Stimulated activated naive CD8-positive, alpha-beta T cell treated with anti-CD3 and anti-CD28 coated beads, Interleukin-15, Interleukin-2, amounts not matched to agents 100 ng/mL and 50 ng/mL, for 24 hours (primary cell): ENCODE measurements around the gene NDUFS8.

Experiments
- H3K27ac Mint-ChIP-seq: one replicate; pipeline ENCODE4 v1.8.0; 2021; ENCODE audit warnings: mild to moderate bottlenecking, mixed read lengths
- H3K27me3 Mint-ChIP-seq: one replicate; pipeline ENCODE4 v1.8.0; 2021; ENCODE audit warnings: mixed read lengths
- H3K36me3 Mint-ChIP-seq: one replicate; pipeline ENCODE4 v1.8.0; 2021; ENCODE audit warnings: low read depth, mixed read lengths
- H3K4me1 Mint-ChIP-seq: one replicate; pipeline ENCODE4 v1.8.0; 2021; ENCODE audit warnings: low read depth, mixed read lengths
- H3K4me3 Mint-ChIP-seq: one replicate; pipeline ENCODE4 v1.8.0; 2021; ENCODE audit warnings: mild to moderate bottlenecking, mixed read lengths
- H3K9me3 Mint-ChIP-seq: one replicate; pipeline ENCODE4 v1.8.0; 2021; ENCODE audit warnings: mixed read lengths

The NDUFS8 gene

DNA sequence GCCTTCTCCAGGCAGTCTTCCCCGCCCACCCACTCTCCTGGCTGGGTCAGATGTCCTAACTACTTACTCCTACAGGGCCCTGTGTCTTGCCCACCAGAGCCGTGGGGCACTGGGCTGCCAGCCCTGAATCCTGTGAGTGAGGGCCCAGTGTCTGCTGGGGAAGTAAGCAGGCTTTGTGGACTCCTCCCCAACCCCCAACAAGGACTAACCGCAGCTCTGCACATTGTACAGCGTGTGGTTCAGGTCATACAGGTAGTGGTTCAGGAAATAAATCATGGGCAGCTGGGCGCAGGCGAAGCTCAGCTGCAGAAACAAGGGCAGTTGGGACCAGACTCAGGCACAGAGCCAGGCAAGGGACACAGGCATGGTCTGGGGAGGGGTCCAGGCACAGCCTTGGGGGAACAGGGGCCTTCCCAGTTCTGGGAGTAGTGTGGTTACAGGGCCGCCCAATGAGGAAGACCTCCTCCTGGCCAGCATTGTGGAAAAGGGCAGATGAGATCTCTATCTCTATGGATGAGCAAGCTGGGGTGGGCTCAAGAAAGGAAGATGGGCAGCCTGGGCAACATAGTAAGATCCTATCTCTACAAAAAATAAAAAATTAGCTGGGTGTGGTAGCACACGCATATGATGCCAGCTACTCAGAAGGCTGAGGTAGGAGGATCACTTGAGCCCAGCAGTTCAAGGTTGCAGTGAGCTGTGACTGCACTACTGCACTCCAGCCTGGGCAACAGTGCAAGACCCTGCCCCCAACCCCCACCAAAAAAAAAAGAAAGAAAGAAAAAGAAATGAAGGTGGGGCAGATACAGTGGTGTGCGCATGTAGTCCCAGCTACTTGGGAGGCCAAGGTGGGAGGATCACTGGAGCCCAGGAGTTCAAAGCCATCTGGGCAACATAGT, 32.1 kb upstream of the NDUFS8 start:
- H3K36me3 Mint-ChIP-seq = peaks cover 8% of the 10 kb centered on the region
- peak overlapping the region; percentile 47 for H3K27ac Mint-ChIP-seq
- H3K4me3 Mint-ChIP-seq = no peak overlapping the region
- H3K4me1 Mint-ChIP-seq = peaks cover 36% of the 10 kb centered on the region
- H3K27me3 Mint-ChIP-seq = no peaks in the 10 kb centered on the region
- H3K9me3 Mint-ChIP-seq = no peaks in the 10 kb centered on the region

DNA sequence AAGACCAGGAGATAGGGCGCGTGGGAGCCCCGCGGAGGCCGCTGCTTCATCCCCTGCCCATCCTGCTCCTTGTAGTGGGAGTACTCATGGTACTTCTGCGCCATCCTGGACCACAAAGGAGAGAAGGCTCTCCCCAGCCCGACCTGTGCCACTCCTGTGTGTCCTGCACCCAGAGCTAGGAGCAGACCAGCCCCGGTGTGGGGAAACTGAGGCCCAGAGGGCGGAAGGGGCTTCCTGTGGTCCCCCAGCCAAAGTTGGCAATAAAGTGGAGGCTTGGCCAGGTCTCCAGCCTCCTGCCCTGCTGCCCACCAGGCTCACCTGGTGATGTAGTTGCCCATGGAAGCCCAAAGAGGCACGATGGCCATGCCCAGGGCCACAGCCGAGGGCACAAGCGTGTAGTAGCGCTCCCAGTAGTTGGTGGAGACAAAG, 31.3 kb upstream of the NDUFS8 start:
- Mint-ChIP-seq H3K27me3 (no peaks in the 10 kb centered on the region), H3K36me3 (peaks cover 8% of the 10 kb centered on the region), H3K27ac (no peak overlapping the region), H3K9me3 (no peaks in the 10 kb centered on the region), H3K4me1 (peaks cover 34% of the 10 kb centered on the region), H3K4me3 (no peak overlapping the region)

DNA sequence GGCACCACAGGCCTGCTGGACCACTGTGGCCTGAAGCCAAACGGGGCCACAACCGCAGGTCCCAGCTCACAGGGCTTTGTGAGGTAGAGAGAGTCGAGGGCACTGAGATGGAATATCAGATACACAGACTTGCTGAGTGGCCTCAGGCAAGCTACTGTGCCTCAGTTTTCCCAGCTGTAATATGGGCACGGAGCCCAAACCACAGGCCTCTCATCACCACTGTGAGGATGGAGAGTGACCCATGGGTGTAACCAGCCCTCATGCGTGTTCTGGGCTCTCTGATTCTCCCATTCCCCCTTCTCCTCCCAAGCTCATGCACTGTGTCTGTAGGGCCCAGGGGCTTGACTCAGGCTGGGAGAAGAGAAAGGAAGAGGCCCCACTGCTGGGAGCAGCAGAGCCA, 30.8 kb upstream of the NDUFS8 start:
- no peak overlapping the region for H3K27ac Mint-ChIP-seq
- H3K27me3 Mint-ChIP-seq = no peaks in the 10 kb centered on the region
- peaks cover 37% of the 10 kb centered on the region for H3K4me1 Mint-ChIP-seq
- no peaks in the 10 kb centered on the region for H3K9me3 Mint-ChIP-seq
- H3K36me3 Mint-ChIP-seq = peaks cover 8% of the 10 kb centered on the region
- no peak overlapping the region for H3K4me3 Mint-ChIP-seq

- H3K27ac Mint-ChIP-seq = peak overlapping the region; percentile 34
- peak overlapping the region; percentile 78 for H3K4me3 Mint-ChIP-seq
- H3K36me3 Mint-ChIP-seq = no peaks in the 10 kb centered on the region
Observed at GRCh38 chr11:68002575-68002937, 27.9 kb upstream of the NDUFS8 start.

GRCh38 chr11:68002938-68003845, 27.3 kb upstream of the NDUFS8 start:
- Mint-ChIP-seq H3K4me1 (peaks cover 31% of the 10 kb centered on the region), H3K36me3 (no peaks in the 10 kb centered on the region), H3K27ac (no peak overlapping the region), H3K4me3 (peak overlapping the region; percentile 78), H3K9me3 (no peaks in the 10 kb centered on the region), H3K27me3 (no peaks in the 10 kb centered on the region)

More at GRCh38 chr11:68002575-68002937, 27.9 kb upstream of the NDUFS8 start:
- Mint-ChIP-seq H3K27me3 (no peaks in the 10 kb centered on the region), H3K4me1 (peaks cover 35% of the 10 kb centered on the region), H3K9me3 (no peaks in the 10 kb centered on the region)

- Mint-ChIP-seq H3K36me3 (no peaks in the 10 kb centered on the region), H3K4me1 (peaks cover 30% of the 10 kb centered on the region), H3K4me3 (peak within 1 kb of the TSS; percentile 78), H3K9me3 (no peaks in the 10 kb centered on the region), H3K27me3 (no peaks in the 10 kb centered on the region), H3K27ac (peak within 1 kb of the TSS; percentile 84)
Observed at GRCh38 chr11:68003846-68004550, 26.5 kb upstream of the NDUFS8 start, which contains the start of gene UNC93B1. Gene UNC93B1 (minus strand): TSS chr11:68004097. CDS start chr11:68004043, 54 bp downstream.

- Mint-ChIP-seq H3K4me3 (peak overlapping the region; percentile 78), H3K27me3 (no peaks in the 10 kb centered on the region), H3K4me1 (peaks cover 37% of the 10 kb centered on the region), H3K27ac (peak overlapping the region; percentile 84), H3K36me3 (no peaks in the 10 kb centered on the region), H3K9me3 (no peaks in the 10 kb centered on the region)
Observed at GRCh38 chr11:68004551-68005335, 25.7 kb upstream of the NDUFS8 start.

DNA sequence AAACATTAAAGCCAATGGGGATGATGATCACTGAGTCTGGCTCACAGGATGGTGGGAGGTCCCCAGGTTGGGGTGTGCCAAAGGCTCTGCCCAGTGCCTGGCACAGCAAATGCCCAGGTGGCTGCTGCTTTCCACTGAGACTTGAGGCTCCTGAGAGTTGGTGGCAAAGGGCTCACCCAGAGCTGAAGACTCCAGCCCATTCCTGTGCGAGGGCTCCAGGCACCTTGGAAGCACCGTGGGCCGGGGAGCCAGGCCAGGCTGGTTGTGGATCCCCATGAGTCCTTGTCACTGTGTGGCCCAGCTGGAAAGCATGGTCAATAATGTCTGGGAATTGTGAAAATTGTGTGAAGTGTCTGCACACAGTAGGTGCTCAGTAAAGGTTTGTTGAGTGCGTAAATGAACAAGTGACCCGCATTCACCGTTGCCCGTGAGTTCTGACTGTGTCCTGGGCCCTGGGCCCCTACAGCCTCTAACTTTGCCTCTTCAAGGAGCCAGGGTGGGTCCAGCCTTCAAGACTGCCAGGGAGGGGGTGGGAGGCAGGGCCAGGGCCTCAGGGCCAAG, 23.8 kb upstream of the NDUFS8 start:
- no peak overlapping the region for H3K27ac Mint-ChIP-seq
- H3K27me3 Mint-ChIP-seq = no peaks in the 10 kb centered on the region
- no peaks in the 10 kb centered on the region for H3K36me3 Mint-ChIP-seq
- no peak overlapping the region for H3K4me3 Mint-ChIP-seq
- H3K9me3 Mint-ChIP-seq = no peaks in the 10 kb centered on the region
- peaks cover 41% of the 10 kb centered on the region for H3K4me1 Mint-ChIP-seq

DNA sequence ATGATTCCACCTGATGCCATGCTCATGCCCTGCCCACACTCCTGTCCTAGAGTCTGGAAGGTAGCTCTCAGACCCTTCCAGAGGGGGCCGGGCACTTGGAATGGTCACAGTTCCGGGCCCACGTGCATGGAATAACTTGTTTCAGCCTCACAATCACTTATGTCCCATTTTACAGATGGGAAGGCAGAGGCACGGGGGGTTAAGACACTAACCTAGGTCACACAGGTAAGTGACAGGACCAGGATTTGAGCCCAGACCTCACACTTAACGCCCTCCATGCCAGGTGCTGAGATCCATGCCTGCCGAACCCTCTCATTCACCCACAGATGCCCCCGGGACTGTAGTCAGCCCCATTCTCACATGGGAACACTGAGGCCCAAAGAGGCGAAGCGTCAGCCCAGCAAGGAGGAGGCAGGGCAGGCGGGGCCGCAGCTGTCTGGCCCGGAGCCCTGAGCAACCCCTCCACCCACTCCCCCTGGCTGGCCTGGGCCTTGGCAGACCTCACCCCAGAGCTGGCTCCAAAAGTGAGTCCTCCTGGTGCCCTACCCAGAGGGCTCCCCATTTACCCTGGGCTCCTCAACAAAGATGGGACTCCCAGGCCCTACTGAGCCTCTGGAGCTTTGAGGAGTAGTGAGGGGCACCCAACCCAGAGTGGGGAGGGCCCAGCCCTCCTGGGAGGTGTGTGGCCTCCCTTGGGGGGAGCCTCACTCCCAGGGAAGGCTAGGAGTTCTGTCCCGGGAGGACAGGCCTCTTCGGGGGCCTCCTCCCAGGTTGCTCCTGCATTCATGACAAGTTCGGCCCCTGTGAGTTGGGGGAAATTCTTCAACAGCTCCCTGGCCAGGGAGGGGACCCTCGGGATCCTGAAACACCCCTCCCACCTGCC, 22.7 kb upstream of the NDUFS8 start:
- no peaks in the 10 kb centered on the region for H3K9me3 Mint-ChIP-seq
- H3K27me3 Mint-ChIP-seq = no peaks in the 10 kb centered on the region
- no peak overlapping the region for H3K27ac Mint-ChIP-seq
- no peak overlapping the region for H3K4me3 Mint-ChIP-seq
- no peaks in the 10 kb centered on the region for H3K36me3 Mint-ChIP-seq
- H3K4me1 Mint-ChIP-seq = peaks cover 34% of the 10 kb centered on the region

GRCh38 chr11:68008381-68009337, 21.8 kb upstream of the NDUFS8 start:
- peaks cover 30% of the 10 kb centered on the region for H3K4me1 Mint-ChIP-seq
- no peak overlapping the region for H3K4me3 Mint-ChIP-seq
- no peaks in the 10 kb centered on the region for H3K27me3 Mint-ChIP-seq
- no peaks in the 10 kb centered on the region for H3K9me3 Mint-ChIP-seq
- H3K27ac Mint-ChIP-seq = peak overlapping the region; percentile 21
- no peaks in the 10 kb centered on the region for H3K36me3 Mint-ChIP-seq

GRCh38 chr11:68009391-68010089, 20.9 kb upstream of the NDUFS8 start:
- no peaks in the 10 kb centered on the region for H3K27me3 Mint-ChIP-seq
- H3K4me1 Mint-ChIP-seq = peaks cover 24% of the 10 kb centered on the region
- H3K4me3 Mint-ChIP-seq = no peak overlapping the region
- peak overlapping the region; percentile 13 for H3K27ac Mint-ChIP-seq
- no peaks in the 10 kb centered on the region for H3K9me3 Mint-ChIP-seq
- H3K36me3 Mint-ChIP-seq = no peaks in the 10 kb centered on the region
